OCI-LY3 (cell line): ENCODE data around the gene TMEM234.

Experiments used
- H2AFZ ChIP-seq: fragments of 200-600, 300-600 bp; shearing (Covaris generic); 2 replicates; pipeline ENCODE4 v1.6.0; 2014; ENCODE audit warnings: antibody characterized with exemption, low read depth, low read length
- H3K27ac ChIP-seq: fragments of 200-600, 300-600 bp; sonication (generic); 2 replicates; pipeline ENCODE4 v1.5.1; 2014; ENCODE audit warnings: mild to moderate bottlenecking, low read length, moderate library complexity, mixed read lengths
- H3K27me3 ChIP-seq: fragments of 200-600, 300-600 bp; sonication (generic); 2 replicates; pipeline ENCODE4 v1.6.1; 2014; ENCODE audit warnings: low read depth, low read length, mixed read lengths
- H3K36me3 ChIP-seq: fragments of 200-600, 300-600 bp; sonication (generic); replicated peaks from 2 replicates; pipeline ENCODE3; 2014; ENCODE audit warnings: low read depth, low read length, mixed read lengths
- H3K4me1 ChIP-seq: fragments of 300-600, 200-600 bp; sonication (generic); 2 replicates; pipeline ENCODE4 v1.6.1; 2014; ENCODE audit warnings: low read length, mixed read lengths
- H3K4me2 ChIP-seq: fragments of 200-600, 300-600 bp; sonication (generic); 2 replicates; pipeline ENCODE4 v1.6.1; 2014; ENCODE audit warnings: low read length, mixed read lengths
- H3K4me3 ChIP-seq: fragments of 300-600, 200-600 bp; sonication (generic); 2 replicates; pipeline ENCODE4 v1.5.1; 2014; ENCODE audit warnings: antibody characterized with exemption, mild to moderate bottlenecking, low read length, moderate library complexity
- H3K79me2 ChIP-seq: fragments of 300-600, 200-600 bp; shearing (Covaris generic); 2 replicates; pipeline ENCODE4 v1.6.1; 2014; ENCODE audit warnings: mild to moderate bottlenecking, low read length, mixed read lengths
- H3K9ac ChIP-seq: fragments of 300-600, 200-600 bp; shearing (Covaris generic); 2 replicates; pipeline ENCODE4 v1.6.0; 2014; ENCODE audit warnings: mild to moderate bottlenecking, low read length, moderate library complexity
- H3K9me3 ChIP-seq: fragments of 200-600, 300-600 bp; shearing (Covaris generic); 2 replicates; pipeline ENCODE4 v1.6.1; 2014; ENCODE audit warnings: low read length, mixed read lengths; ENCODE audit not compliant: insufficient read depth
- H4K20me1 ChIP-seq: fragments of 200-600, 300-600 bp; sonication (generic); 2 replicates; pipeline ENCODE4 v1.6.1; 2016; ENCODE audit warnings: low read length, mixed read lengths; ENCODE audit not compliant: insufficient read depth
- EZH2phosphoT487 ChIP-seq: fragments of 200-600 bp; shearing (Covaris generic); IDR thresholded peaks from 2 replicates; pipeline ENCODE4 v1.6.1; 2018; ENCODE audit warnings: antibody characterized with exemption, mixed run types, low read depth
- TF ChIP-seq, protein P1 (sequence below): fragments of 200-600, 300-600 bp; sonication (generic); IDR thresholded peaks from 2 replicates; pipeline ENCODE4 v1.5.1; 2014; ENCODE audit warnings: antibody characterized with exemption, low read length, low read depth

The TMEM234 gene

DNA sequence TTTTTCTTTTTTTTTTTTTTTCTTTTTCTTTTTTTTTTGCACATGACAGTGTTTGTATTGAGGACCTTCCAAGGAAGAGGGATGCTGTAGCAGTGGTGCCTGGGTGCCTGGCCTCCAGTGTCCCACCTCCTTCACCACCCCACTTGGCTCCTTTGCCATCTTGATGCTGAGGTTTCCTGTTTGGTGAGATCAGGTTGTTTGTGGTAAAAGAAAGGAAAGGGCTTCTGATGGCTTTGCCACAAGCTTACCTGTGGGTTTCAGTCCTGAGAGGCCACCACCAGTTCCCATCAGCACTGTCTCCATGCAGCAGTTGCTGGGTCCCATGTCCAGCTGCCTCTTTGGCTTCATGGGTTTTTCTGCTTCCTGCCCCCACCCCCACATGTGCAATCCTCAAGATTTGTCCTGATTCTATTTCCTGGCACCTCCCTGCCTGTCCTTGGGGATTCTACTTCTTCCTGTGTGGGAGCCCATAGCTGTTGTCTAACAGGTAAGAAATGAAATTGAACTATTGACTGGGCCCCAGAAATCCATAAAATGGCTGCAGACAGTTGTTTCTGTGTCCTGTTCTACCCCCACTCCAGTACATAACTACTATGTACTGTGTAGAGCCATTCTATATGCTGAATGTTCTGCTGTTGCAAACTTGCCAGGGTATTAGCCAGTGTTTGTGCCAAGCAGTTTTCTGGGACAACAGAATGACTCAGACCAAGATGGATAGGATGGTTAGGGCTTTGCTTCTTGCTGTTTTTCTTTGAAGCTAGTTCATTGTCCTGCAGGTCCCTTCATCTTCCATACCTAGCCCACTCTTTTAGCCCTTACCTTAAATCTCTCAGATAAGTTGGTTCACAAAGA is 26.0 kb downstream of the TMEM234 start:
- peaks cover 22% of the 10 kb centered on the region for H3K4me1 ChIP-seq
- H2AFZ ChIP-seq = no peak overlapping the region
- peaks cover 33% of the 10 kb centered on the region for H3K36me3 ChIP-seq
- no peaks in the 10 kb centered on the region for H3K79me2 ChIP-seq
- TF ChIP-seq, protein P1, sequence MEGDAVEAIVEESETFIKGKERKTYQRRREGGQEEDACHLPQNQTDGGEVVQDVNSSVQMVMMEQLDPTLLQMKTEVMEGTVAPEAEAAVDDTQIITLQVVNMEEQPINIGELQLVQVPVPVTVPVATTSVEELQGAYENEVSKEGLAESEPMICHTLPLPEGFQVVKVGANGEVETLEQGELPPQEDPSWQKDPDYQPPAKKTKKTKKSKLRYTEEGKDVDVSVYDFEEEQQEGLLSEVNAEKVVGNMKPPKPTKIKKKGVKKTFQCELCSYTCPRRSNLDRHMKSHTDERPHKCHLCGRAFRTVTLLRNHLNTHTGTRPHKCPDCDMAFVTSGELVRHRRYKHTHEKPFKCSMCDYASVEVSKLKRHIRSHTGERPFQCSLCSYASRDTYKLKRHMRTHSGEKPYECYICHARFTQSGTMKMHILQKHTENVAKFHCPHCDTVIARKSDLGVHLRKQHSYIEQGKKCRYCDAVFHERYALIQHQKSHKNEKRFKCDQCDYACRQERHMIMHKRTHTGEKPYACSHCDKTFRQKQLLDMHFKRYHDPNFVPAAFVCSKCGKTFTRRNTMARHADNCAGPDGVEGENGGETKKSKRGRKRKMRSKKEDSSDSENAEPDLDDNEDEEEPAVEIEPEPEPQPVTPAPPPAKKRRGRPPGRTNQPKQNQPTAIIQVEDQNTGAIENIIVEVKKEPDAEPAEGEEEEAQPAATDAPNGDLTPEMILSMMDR = no peak
- no peak for TF ChIP-seq EZH2phosphoT487
- no peak overlapping the region for H3K27ac ChIP-seq
- no peaks in the 10 kb centered on the region for H3K9me3 ChIP-seq
- H4K20me1 ChIP-seq = no peaks in the 10 kb centered on the region
- no peaks in the 10 kb centered on the region for H3K27me3 ChIP-seq
- no peak overlapping the region for H3K4me2 ChIP-seq
- no peak overlapping the region for H3K9ac ChIP-seq
- H3K4me3 ChIP-seq = no peak overlapping the region

DNA sequence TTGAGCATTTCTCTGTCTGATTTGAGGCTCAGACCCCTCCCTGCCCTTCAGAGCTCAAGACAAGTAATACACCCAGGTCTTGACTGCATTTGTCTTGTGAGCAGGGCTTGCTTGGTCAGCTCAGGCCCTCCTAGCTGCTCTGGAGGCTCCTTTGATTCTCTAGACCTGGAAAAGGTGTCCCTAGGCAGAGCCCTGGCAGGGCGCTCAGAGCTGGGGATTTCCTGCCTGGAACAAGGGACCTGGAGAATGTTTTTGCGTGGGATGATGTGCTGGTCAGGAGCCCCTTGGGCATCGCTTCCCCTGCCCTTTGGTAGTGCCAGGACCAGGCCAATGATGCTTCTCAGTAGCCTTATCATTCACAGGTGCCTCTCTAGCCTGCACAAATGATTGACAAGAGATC is 26.6 kb downstream of the TMEM234 start:
- no peak overlapping the region for H3K4me2 ChIP-seq
- no peak overlapping the region for H3K4me3 ChIP-seq
- no peaks in the 10 kb centered on the region for H3K9me3 ChIP-seq
- H4K20me1 ChIP-seq = no peaks in the 10 kb centered on the region
- no peak overlapping the region for H2AFZ ChIP-seq
- no peaks in the 10 kb centered on the region for H3K79me2 ChIP-seq
- peaks cover 36% of the 10 kb centered on the region for H3K36me3 ChIP-seq
- TF ChIP-seq, protein P1 = no peak
- TF ChIP-seq EZH2phosphoT487 = no peak
- H3K27me3 ChIP-seq = no peaks in the 10 kb centered on the region
- no peak overlapping the region for H3K27ac ChIP-seq
- no peak overlapping the region for H3K9ac ChIP-seq
- peaks cover 22% of the 10 kb centered on the region for H3K4me1 ChIP-seq

DNA sequence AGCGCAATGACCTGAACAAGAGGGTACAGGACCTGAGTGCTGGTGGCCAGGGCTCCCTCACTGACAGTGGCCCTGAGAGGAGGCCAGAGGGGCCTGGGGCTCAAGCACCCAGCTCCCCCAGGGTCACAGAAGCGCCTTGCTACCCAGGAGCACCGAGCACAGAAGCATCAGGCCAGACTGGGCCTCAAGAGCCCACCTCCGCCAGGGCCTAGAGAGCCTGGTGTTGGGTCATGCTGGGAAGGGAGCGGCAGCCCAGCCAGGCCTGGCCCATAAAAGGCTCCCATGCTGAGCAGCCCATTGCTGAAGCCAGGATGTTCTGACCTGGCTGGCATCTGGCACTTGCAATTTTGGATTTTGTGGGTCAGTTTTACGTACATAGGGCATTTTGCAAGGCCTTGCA is 27.2 kb downstream of the TMEM234 start:
- TF ChIP-seq, protein P1 = no peak
- no peak for TF ChIP-seq EZH2phosphoT487

DNA sequence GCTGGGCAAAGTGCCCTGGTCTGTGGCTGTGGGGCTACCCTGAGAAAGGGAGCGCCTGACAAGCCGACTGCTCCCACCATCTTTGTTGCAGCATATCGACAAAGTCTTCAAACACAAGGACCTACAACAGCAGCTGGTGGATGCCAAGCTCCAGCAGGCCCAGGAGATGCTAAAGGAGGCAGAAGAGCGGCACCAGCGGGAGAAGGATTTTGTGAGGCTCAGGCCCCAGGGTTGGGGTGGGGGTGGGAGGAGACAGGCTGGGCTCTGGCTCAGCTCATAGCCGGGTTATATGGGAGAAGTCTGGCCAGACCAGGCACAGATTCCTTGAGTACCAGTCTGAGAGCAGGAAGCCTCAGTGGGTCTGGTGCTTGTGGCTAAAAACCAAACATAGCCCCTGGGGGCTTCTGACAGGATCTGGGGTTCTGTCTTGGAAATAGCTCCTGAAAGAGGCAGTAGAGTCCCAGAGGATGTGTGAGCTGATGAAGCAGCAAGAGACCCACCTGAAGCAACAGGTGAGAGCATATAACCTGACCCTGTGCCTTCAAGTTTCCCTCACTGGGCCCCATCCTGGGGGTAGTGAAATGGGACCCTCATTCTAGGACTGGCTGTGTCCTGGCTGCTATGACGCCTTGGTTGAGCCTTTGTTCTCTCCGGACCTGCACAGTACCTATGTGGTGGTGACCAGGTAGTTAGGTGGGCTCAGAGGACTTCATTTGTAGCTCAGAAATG is 29.8 kb downstream of the TMEM234 start:
- peaks cover 50% of the 10 kb centered on the region for H3K36me3 ChIP-seq
- no peak overlapping the region for H3K9ac ChIP-seq
- no peak overlapping the region for H3K27ac ChIP-seq
- peaks cover 6% of the 10 kb centered on the region; the same call in 1 of the 2 replicates for H3K79me2 ChIP-seq
- no peaks in the 10 kb centered on the region for H3K9me3 ChIP-seq
- no peak overlapping the region for H3K4me2 ChIP-seq
- H4K20me1 ChIP-seq = no peaks in the 10 kb centered on the region; the same call in 1 of the 2 replicates
- no peaks in the 10 kb centered on the region for H3K27me3 ChIP-seq
- no peak overlapping the region for H3K4me3 ChIP-seq
- H3K4me1 ChIP-seq = no peaks in the 10 kb centered on the region
- no peak overlapping the region for H2AFZ ChIP-seq
- TF ChIP-seq, protein P1 = no peak
- TF ChIP-seq EZH2phosphoT487 = no peak

More for the DNA sequence above, 27.2 kb downstream of the TMEM234 start:
- H3K9me3 ChIP-seq = no peaks in the 10 kb centered on the region
- no peaks in the 10 kb centered on the region for H3K27me3 ChIP-seq
- H3K4me3 ChIP-seq = no peak overlapping the region
- no peak overlapping the region for H3K27ac ChIP-seq
- H3K4me2 ChIP-seq = no peak overlapping the region
- H4K20me1 ChIP-seq = no peaks in the 10 kb centered on the region
- no peaks in the 10 kb centered on the region for H3K79me2 ChIP-seq
- peaks cover 19% of the 10 kb centered on the region for H3K4me1 ChIP-seq
- H3K9ac ChIP-seq = no peak overlapping the region
- peaks cover 41% of the 10 kb centered on the region for H3K36me3 ChIP-seq
- H2AFZ ChIP-seq = no peak overlapping the region
